ENCODE measurements around the gene DNAH2. TPM values are rescaled to one million over a fixed set of nuclear protein-coding genes. Genes with fewer than 3 reads are reported as not detected.

DNAH2 gene
- polyA plus RNA-seq, 2 donors = 0.06 to 0.10 TPM

GRCh38 chr17:7824021-7824924 lies 106.7 kb downstream of the DNAH2 start:
- 66 to 76% methylated on average over 9 of the region's 9 CpGs for WGBS, 2 donors
- H3K36me3 ChIP-seq (ENCODE audit: control insufficient read depth in 2 of 2, insufficient read depth in 2 of 2, low read length in 1 of 2) = no peaks in the 10 kb centered on the region
- H3K27me3 ChIP-seq (ENCODE audit: control insufficient read depth in 1 of 2, insufficient read depth in 2 of 2, low read length in 2 of 2) = no peaks in the 10 kb centered on the region
- H3K9me3 ChIP-seq (ENCODE audit: control insufficient read depth in 2 of 2, insufficient read depth in 1 of 2, low read depth in 1 of 2, low read length in 1 of 2) = no peaks in the 10 kb centered on the region
- no peak overlapping the region for H3K27ac ChIP-seq (ENCODE audit: low read depth in 2 of 2, low read length in 1 of 2)
- H3K4me3 ChIP-seq (ENCODE audit: low read depth in 1 of 2, low read length in 2 of 2) = no peak overlapping the region
- no peaks in the 10 kb centered on the region for H3K4me1 ChIP-seq (ENCODE audit: control insufficient read depth in 2 of 2, insufficient read depth in 2 of 2, low read length in 1 of 2)

GRCh38 chr17:7825206-7825990 lies 107.9 kb downstream of the DNAH2 start:
- Histone ChIP-seq H3K36me3 (ENCODE audit: control insufficient read depth in 2 of 2, insufficient read depth in 2 of 2, low read length in 1 of 2) (no peaks in the 10 kb centered on the region), H3K9me3 (ENCODE audit: control insufficient read depth in 2 of 2, insufficient read depth in 1 of 2, low read depth in 1 of 2, low read length in 1 of 2) (no peaks in the 10 kb centered on the region), H3K27me3 (ENCODE audit: control insufficient read depth in 1 of 2, insufficient read depth in 2 of 2, low read length in 2 of 2) (no peaks in the 10 kb centered on the region), H3K27ac (ENCODE audit: low read depth in 2 of 2, low read length in 1 of 2) (no peak overlapping the region), H3K4me3 (ENCODE audit: low read depth in 1 of 2, low read length in 2 of 2) (no peak overlapping the region), H3K4me1 (ENCODE audit: control insufficient read depth in 2 of 2, insufficient read depth in 2 of 2, low read length in 1 of 2) (no peaks in the 10 kb centered on the region)
- 32% methylated on average over 12 of the region's 12 CpGs for WGBS, 2 donors

- no peak overlapping the region for H3K27ac ChIP-seq (ENCODE audit: low read depth in 2 of 2, low read length in 1 of 2)
- WGBS, 2 donors = 86 to 90% methylated on average over 8 of the region's 8 CpGs
- H3K4me1 ChIP-seq (ENCODE audit: control insufficient read depth in 2 of 2, insufficient read depth in 2 of 2, low read length in 1 of 2) = peaks cover 0 to 7% of the 10 kb centered on the region in 2 donors
- no peaks in the 10 kb centered on the region for H3K27me3 ChIP-seq (ENCODE audit: control insufficient read depth in 1 of 2, insufficient read depth in 2 of 2, low read length in 2 of 2)
- no peak overlapping the region for H3K4me3 ChIP-seq (ENCODE audit: low read depth in 1 of 2, low read length in 2 of 2)
- H3K36me3 ChIP-seq (ENCODE audit: control insufficient read depth in 2 of 2, insufficient read depth in 2 of 2, low read length in 1 of 2) = no peaks in the 10 kb centered on the region
- H3K9me3 ChIP-seq (ENCODE audit: control insufficient read depth in 2 of 2, insufficient read depth in 1 of 2, low read depth in 1 of 2, low read length in 1 of 2) = no peaks in the 10 kb centered on the region
Observed at GRCh38 chr17:7830616-7831015, 113.1 kb downstream of the DNAH2 start.

- H3K4me1 ChIP-seq (ENCODE audit: control insufficient read depth in 2 of 2, insufficient read depth in 2 of 2, low read length in 1 of 2) = peaks cover 0 to 7% of the 10 kb centered on the region in 2 donors
- WGBS, 2 donors = 75 to 78% methylated on average over 7 of the region's 7 CpGs
- H3K27ac ChIP-seq (ENCODE audit: low read depth in 2 of 2, low read length in 1 of 2) = no peak overlapping the region
- no peaks in the 10 kb centered on the region for H3K36me3 ChIP-seq (ENCODE audit: control insufficient read depth in 2 of 2, insufficient read depth in 2 of 2, low read length in 1 of 2)
- no peak overlapping the region for H3K4me3 ChIP-seq (ENCODE audit: low read depth in 1 of 2, low read length in 2 of 2)
- H3K27me3 ChIP-seq (ENCODE audit: control insufficient read depth in 1 of 2, insufficient read depth in 2 of 2, low read length in 2 of 2) = no peaks in the 10 kb centered on the region
- H3K9me3 ChIP-seq (ENCODE audit: control insufficient read depth in 2 of 2, insufficient read depth in 1 of 2, low read depth in 1 of 2, low read length in 1 of 2) = no peaks in the 10 kb centered on the region
Observed at GRCh38 chr17:7831233-7831632, 113.7 kb downstream of the DNAH2 start.

GRCh38 chr17:7832431-7832830 lies 114.9 kb downstream of the DNAH2 start:
- H3K4me1 ChIP-seq (ENCODE audit: control insufficient read depth in 2 of 2, insufficient read depth in 2 of 2, low read length in 1 of 2) = peaks cover 0 to 10% of the 10 kb centered on the region in 2 donors
- H3K4me3 ChIP-seq (ENCODE audit: low read depth in 1 of 2, low read length in 2 of 2) = no peak overlapping the region
- H3K9me3 ChIP-seq (ENCODE audit: control insufficient read depth in 2 of 2, insufficient read depth in 1 of 2, low read depth in 1 of 2, low read length in 1 of 2) = no peaks in the 10 kb centered on the region
- no peak overlapping the region for H3K27ac ChIP-seq (ENCODE audit: low read depth in 2 of 2, low read length in 1 of 2)
- no peaks in the 10 kb centered on the region for H3K27me3 ChIP-seq (ENCODE audit: control insufficient read depth in 1 of 2, insufficient read depth in 2 of 2, low read length in 2 of 2)
- H3K36me3 ChIP-seq (ENCODE audit: control insufficient read depth in 2 of 2, insufficient read depth in 2 of 2, low read length in 1 of 2) = no peaks in the 10 kb centered on the region
- WGBS, 2 donors = 80 to 88% methylated on average over 10 of the region's 10 CpGs

GRCh38 chr17:7833011-7833794 lies 115.7 kb downstream of the DNAH2 start:
- Histone ChIP-seq H3K9me3 (ENCODE audit: control insufficient read depth in 2 of 2, insufficient read depth in 1 of 2, low read depth in 1 of 2, low read length in 1 of 2) (no peaks in the 10 kb centered on the region), H3K27me3 (ENCODE audit: control insufficient read depth in 1 of 2, insufficient read depth in 2 of 2, low read length in 2 of 2) (no peaks in the 10 kb centered on the region), H3K4me1 (ENCODE audit: control insufficient read depth in 2 of 2, insufficient read depth in 2 of 2, low read length in 1 of 2) (peaks cover 0 to 10% of the 10 kb centered on the region in 2 donors), H3K36me3 (ENCODE audit: control insufficient read depth in 2 of 2, insufficient read depth in 2 of 2, low read length in 1 of 2) (no peaks in the 10 kb centered on the region), H3K4me3 (ENCODE audit: low read depth in 1 of 2, low read length in 2 of 2) (peak overlapping the region in 1 of 2 donors; percentile 59), H3K27ac (ENCODE audit: low read depth in 2 of 2, low read length in 1 of 2) (peak overlapping the region; percentile 41 to 95)
- 39 to 42% methylated on average over 18 to 19 of the region's 19 CpGs for WGBS, 2 donors

GRCh38 chr17:7833795-7834541 lies 116.4 kb downstream of the DNAH2 start, which contains the start of gene KDM6B:
Gene KDM6B, plus strand, starts transcription at chr17:7834217. Its CDS starts 11,338 bp downstream, at chr17:7845555.
- peak within 1 kb of the TSS; percentile 95 for H3K27ac ChIP-seq (ENCODE audit: low read depth in 2 of 2, low read length in 1 of 2)
- WGBS, 2 donors = 0% methylated on average over 39 to 49 of the region's 49 CpGs
- H3K36me3 ChIP-seq (ENCODE audit: control insufficient read depth in 2 of 2, insufficient read depth in 2 of 2, low read length in 1 of 2) = no peaks in the 10 kb centered on the region
- H3K4me1 ChIP-seq (ENCODE audit: control insufficient read depth in 2 of 2, insufficient read depth in 2 of 2, low read length in 1 of 2) = peaks cover 5 to 16% of the 10 kb centered on the region in 2 donors
- peak within 1 kb of the TSS; percentile 67 to 68 for H3K4me3 ChIP-seq (ENCODE audit: low read depth in 1 of 2, low read length in 2 of 2)
- no peaks in the 10 kb centered on the region for H3K27me3 ChIP-seq (ENCODE audit: control insufficient read depth in 1 of 2, insufficient read depth in 2 of 2, low read length in 2 of 2)
- H3K9me3 ChIP-seq (ENCODE audit: control insufficient read depth in 2 of 2, insufficient read depth in 1 of 2, low read depth in 1 of 2, low read length in 1 of 2) = no peaks in the 10 kb centered on the region

GRCh38 chr17:7834542-7834956 lies 117.0 kb downstream of the DNAH2 start:
- H3K9me3 ChIP-seq (ENCODE audit: control insufficient read depth in 2 of 2, insufficient read depth in 1 of 2, low read depth in 1 of 2, low read length in 1 of 2) = no peaks in the 10 kb centered on the region
- H3K27ac ChIP-seq (ENCODE audit: low read depth in 2 of 2, low read length in 1 of 2) = peak overlapping the region; percentile 95
- H3K4me3 ChIP-seq (ENCODE audit: low read depth in 1 of 2, low read length in 2 of 2) = peak overlapping the region; percentile 67 to 68
- 0 to 1% methylated on average over 12 to 20 of the region's 20 CpGs for WGBS, 2 donors
- H3K27me3 ChIP-seq (ENCODE audit: control insufficient read depth in 1 of 2, insufficient read depth in 2 of 2, low read length in 2 of 2) = no peaks in the 10 kb centered on the region
- H3K36me3 ChIP-seq (ENCODE audit: control insufficient read depth in 2 of 2, insufficient read depth in 2 of 2, low read length in 1 of 2) = no peaks in the 10 kb centered on the region
- peaks cover 9 to 22% of the 10 kb centered on the region in 2 donors for H3K4me1 ChIP-seq (ENCODE audit: control insufficient read depth in 2 of 2, insufficient read depth in 2 of 2, low read length in 1 of 2)

All from esophagus (tissue), 2 donors.